ENCODE results near the gene TBX19. TPM values are rescaled to one million over a fixed set of nuclear protein-coding genes. Genes with fewer than 3 reads are reported as not detected.

TBX19 gene
- polyA plus RNA-seq, 1 donor (not counting 4 experiments of a cell fraction or from before 2014, with no cell fraction given): 0.93 TPM

GRCh38 chr1:168360151-168361021 is 79.7 kb downstream of the TBX19 start:
- no peak for TF ChIP-seq EZH2 (IDR thresholded peaks at IDR 0.05; ENCODE audit: low read length)
- no peak for TF ChIP-seq CTCF (optimal IDR thresholded peaks at IDR 0.05 in 1 of 3, IDR thresholded peaks at IDR 0.05 in 1 of 3, conservative IDR thresholded peaks at IDR 0.05 in 1 of 3; ENCODE audit: extremely low read depth in 1 of 3, insufficient read depth in 2 of 3, low read length in 3 of 3)
- no peak overlapping the region for H3K4me2 ChIP-seq (ENCODE audit: control insufficient read depth, extremely low read depth, insufficient read depth, low read depth, low read length)
- no peaks in the 10 kb centered on the region for H3K9me1 ChIP-seq (ENCODE audit: control insufficient read depth, extremely low read depth, insufficient read depth, low read length)
- FAIRE-seq: no peak
- H3K27ac ChIP-seq (ENCODE audit: control insufficient read depth, insufficient read depth, low read length): no peak overlapping the region
- no peaks in the 10 kb centered on the region for H4K20me1 ChIP-seq (ENCODE audit: control insufficient read depth, extremely low read depth, insufficient read depth, low read length)
- H2AFZ ChIP-seq (ENCODE audit: control insufficient read depth, low read length): no peak overlapping the region
- no peaks in the 10 kb centered on the region for H3K36me3 ChIP-seq (ENCODE audit: control insufficient read depth in 2 of 2, extremely low read depth in 1 of 2, insufficient read depth in 2 of 2, low read length in 2 of 2)
- no peak overlapping the region for H3K9ac ChIP-seq (ENCODE audit: control insufficient read depth, extremely low read depth, insufficient read depth, low read length)
- H3K4me3 ChIP-seq (ENCODE audit: control insufficient read depth in 2 of 3, extremely low read depth in 1 of 3, insufficient read depth in 2 of 3, low read depth in 1 of 3, low read length in 3 of 3): no peak overlapping the region
- H3K27me3 ChIP-seq (ENCODE audit: control insufficient read depth, extremely low read depth, insufficient read depth, low read length): peaks cover 12% of the 10 kb centered on the region
- no peaks in the 10 kb centered on the region for H3K9me3 ChIP-seq (ENCODE audit: control insufficient read depth, low read depth, low read length)
- H3K79me2 ChIP-seq (ENCODE audit: control insufficient read depth, insufficient read depth, low read length): no peaks in the 10 kb centered on the region
- no peaks in the 10 kb centered on the region for H3K4me1 ChIP-seq (ENCODE audit: control insufficient read depth, extremely low read depth, insufficient read depth, low read length)
- dilution Hi-C loops (cut with MboI; ENCODE audit: extremely low pct_ligation_motif_present, low sequenced_read_pairs): no loop called here
- DNase-seq (ENCODE audit: low read depth, low spot score): no peak

- DNase-seq (ENCODE audit: low read depth, low spot score) (no peak), FAIRE-seq (no peak)
- H4K20me1 ChIP-seq (ENCODE audit: control insufficient read depth, extremely low read depth, insufficient read depth, low read length): no peaks in the 10 kb centered on the region
- no peaks in the 10 kb centered on the region for H3K4me1 ChIP-seq (ENCODE audit: control insufficient read depth, extremely low read depth, insufficient read depth, low read length)
- H3K9ac ChIP-seq (ENCODE audit: control insufficient read depth, extremely low read depth, insufficient read depth, low read length): no peak overlapping the region
- no peaks in the 10 kb centered on the region for H3K9me1 ChIP-seq (ENCODE audit: control insufficient read depth, extremely low read depth, insufficient read depth, low read length)
- no peak overlapping the region for H2AFZ ChIP-seq (ENCODE audit: control insufficient read depth, low read length)
- no peaks in the 10 kb centered on the region for H3K79me2 ChIP-seq (ENCODE audit: control insufficient read depth, insufficient read depth, low read length)
- H3K27me3 ChIP-seq (ENCODE audit: control insufficient read depth, extremely low read depth, insufficient read depth, low read length): peaks cover 12% of the 10 kb centered on the region
- no peak overlapping the region for H3K4me3 ChIP-seq (ENCODE audit: control insufficient read depth in 2 of 3, extremely low read depth in 1 of 3, insufficient read depth in 2 of 3, low read depth in 1 of 3, low read length in 3 of 3)
- H3K9me3 ChIP-seq (ENCODE audit: control insufficient read depth, low read depth, low read length): no peaks in the 10 kb centered on the region
- TF ChIP-seq CTCF (optimal IDR thresholded peaks at IDR 0.05 in 1 of 3, IDR thresholded peaks at IDR 0.05 in 1 of 3, conservative IDR thresholded peaks at IDR 0.05 in 1 of 3; ENCODE audit: extremely low read depth in 1 of 3, insufficient read depth in 2 of 3, low read length in 3 of 3) (no peak), EZH2 (IDR thresholded peaks at IDR 0.05; ENCODE audit: low read length) (no peak)
- H3K36me3 ChIP-seq (ENCODE audit: control insufficient read depth in 2 of 2, extremely low read depth in 1 of 2, insufficient read depth in 2 of 2, low read length in 2 of 2): no peaks in the 10 kb centered on the region
- no peak overlapping the region for H3K4me2 ChIP-seq (ENCODE audit: control insufficient read depth, extremely low read depth, insufficient read depth, low read depth, low read length)
- H3K27ac ChIP-seq (ENCODE audit: control insufficient read depth, insufficient read depth, low read length): no peak overlapping the region
- dilution Hi-C loops (cut with MboI; ENCODE audit: extremely low pct_ligation_motif_present, low sequenced_read_pairs): no loop called here
Measured at GRCh38 chr1:168361252-168361651, 80.6 kb downstream of the TBX19 start.

Data from keratinocyte (primary cell).